GM23248 (cell line): ENCODE data around the gene ALG13. TPM values are rescaled to one million over a fixed set of nuclear protein-coding genes. Genes with fewer than 3 reads are reported as not detected.
"Not testable (repeated sequence)": the region's sequence is repeated elsewhere in the genome, so short reads cannot be mapped to it uniquely, and the experiment has no call there.

ENCODE experiments used
- DNase-seq: peaks from one replicate; pipeline ENCODE4 v3.0.0-alpha.2; 2015
- H2AFZ ChIP-seq: fragments of 200-600 bp; sonication (generic); 2 replicates; pipeline ENCODE4 v1.6.1; 2016; ENCODE audit warnings: antibody characterized with exemption
- H3F3A ChIP-seq: fragments of 200-600 bp; sonication (generic); 2 replicates; pipeline ENCODE4 v1.6.1; 2016; ENCODE audit warnings: mild to moderate bottlenecking, antibody characterized with exemption, mixed run types; ENCODE audit not compliant: insufficient read depth
- H3K27ac ChIP-seq: fragments of 200-600 bp; sonication (generic); 2 replicates; pipeline ENCODE4 v1.5.1; 2016; ENCODE audit warnings: mild to moderate bottlenecking
- H3K27me3 ChIP-seq: fragments of 200-600 bp; sonication (generic); replicated peaks from 2 replicates; pipeline ENCODE4 v1.6.1; 2016; ENCODE audit warnings: mild to moderate bottlenecking; ENCODE audit not compliant: insufficient read depth
- H3K36me3 ChIP-seq: fragments of 200-600 bp; sonication (generic); 2 replicates; pipeline ENCODE4 v1.6.1; 2016; ENCODE audit warnings: low read depth, mild to moderate bottlenecking
- H3K4me1 ChIP-seq: fragments of 200-600 bp; sonication (generic); 2 replicates; pipeline ENCODE4 v1.6.1; 2016; ENCODE audit warnings: mild to moderate bottlenecking; ENCODE audit not compliant: insufficient read depth
- H3K4me2 ChIP-seq: fragments of 200-600 bp; sonication (generic); one replicate; pipeline ENCODE4 v1.6.1; 2016; ENCODE audit warnings: mild to moderate bottlenecking; ENCODE audit not compliant: unreplicated experiment
- H3K4me3 ChIP-seq: fragments of 200-600 bp; sonication (generic); 2 replicates; pipeline ENCODE4 v1.5.1; 2016; ENCODE audit warnings: mild to moderate bottlenecking
- H3K79me2 ChIP-seq: fragments of 200-600 bp; sonication (generic); 2 replicates; pipeline ENCODE4 v1.6.1; 2016; ENCODE audit warnings: mild to moderate bottlenecking; ENCODE audit not compliant: insufficient read depth
- H3K9ac ChIP-seq: fragments of 200-600 bp; sonication (generic); 2 replicates; pipeline ENCODE4 v1.6.1; 2016; ENCODE audit warnings: mild to moderate bottlenecking
- H3K9me2 ChIP-seq: fragments of 200-600 bp; sonication (generic); 2 replicates; pipeline ENCODE4 v1.6.1; 2016; ENCODE audit warnings: mixed run types, mild to moderate bottlenecking, moderate library complexity; ENCODE audit not compliant: insufficient read depth
- H3K9me3 ChIP-seq: fragments of 200-600 bp; sonication (generic); one replicate; pipeline ENCODE4 v1.6.1; 2017; ENCODE audit warnings: low read depth
- H4K20me1 ChIP-seq: fragments of 200-600 bp; sonication (generic); 2 replicates; pipeline ENCODE4 v1.6.0; 2016; ENCODE audit not compliant: insufficient read depth
- EZH2 ChIP-seq: fragments of 200-600 bp; sonication (generic); IDR thresholded peaks from 2 replicates; pipeline ENCODE4 v1.6.1; 2018; ENCODE audit warnings: antibody characterized with exemption, mild to moderate bottlenecking; ENCODE audit not compliant: insufficient read depth, poor library complexity, severe bottlenecking
- EZH2phosphoT487 ChIP-seq: fragments of 200-600 bp; sonication (generic); IDR thresholded peaks from 2 replicates; pipeline ENCODE4 v1.6.1; 2018; ENCODE audit warnings: antibody characterized with exemption, moderate library complexity, mild to moderate bottlenecking, low read depth; ENCODE audit not compliant: insufficient read depth
- WGBS, 2 experiments: methylation state at CpG; one replicate each; pipeline ENCODE4 v1.1.6; 2015 to 2017; ENCODE audit warnings: low lambda C conversion rate in 2 of 2, low coverage in 1 of 2; ENCODE audit errors: missing lambda C conversion rate in 2 of 2; 5-methylcytosine and 5-hydroxymethylcytosine counted together
- in situ Hi-C: fragments of 300-500 bp; cut with MboI; formaldehyde crosslinking; loops from 2 replicates; pipeline ENCODE4 v1.15.0; 2020
- polyA plus RNA-seq: library from polyadenylated mRNA; unstranded; fragments of >200 nt; fragmentation: Nextera tagmentation; extraction: Ambion mirVana; gene quantifications from 2 replicates; pipeline ENCODE4 v1.2.1, GENCODE V29; 2016
- small RNA-seq: library from RNA; depleted of rRNA; stranded (forward); fragments of <200 nt; gene quantifications from one replicate; pipeline ENCODE3, GENCODE V24; 2014; ENCODE audit warnings: low read depth, low replicate concordance
- total RNA-seq: library from RNA; depleted of rRNA; stranded (reverse); fragments of >200 nt; shearing (Covaris generic); gene quantifications from 2 replicates; pipeline ENCODE4 v1.2.3, GENCODE V29; 2014; rRNA removed

Gene ALG13
- total and polyA plus RNA-seq, 2 experiments from 2014 or later: 32.3 to 34.4 TPM

DNA sequence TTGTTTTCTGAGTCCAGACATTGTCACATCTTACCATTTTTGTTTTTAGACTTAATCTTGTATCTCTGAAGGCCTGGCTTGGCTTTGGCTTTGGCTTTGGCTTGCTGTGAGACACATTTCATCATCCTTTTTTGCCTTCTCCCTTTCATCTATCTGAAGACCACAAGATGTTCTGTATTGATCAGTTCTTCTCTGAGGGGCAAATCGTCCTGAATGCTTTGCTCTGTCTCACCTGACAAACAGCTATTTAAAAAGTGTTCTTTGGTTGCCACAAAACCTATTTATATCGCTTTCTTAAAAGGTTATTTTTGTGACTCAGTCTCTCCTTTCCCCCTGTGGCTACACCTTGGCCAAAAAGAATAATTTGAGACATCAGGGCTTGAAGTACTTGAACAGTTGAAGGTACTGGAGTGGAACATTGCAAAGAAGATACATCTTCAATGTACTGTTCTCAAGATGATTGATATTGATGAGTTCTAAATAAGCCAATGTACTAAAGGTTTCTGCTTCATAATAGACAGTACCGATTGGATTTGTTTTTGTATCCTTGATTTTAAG is 80.7 kb downstream of the ALG13 start:
- no peak overlapping the region for H3K9ac ChIP-seq
- DNase-seq: no peak
- TF ChIP-seq EZH2 (no peak), EZH2phosphoT487 (no peak)
- no peak overlapping the region for H3K4me3 ChIP-seq
- in situ Hi-C loops: no loop called here
- no peak overlapping the region for H3K27ac ChIP-seq
- no peaks in the 10 kb centered on the region for H3K27me3 ChIP-seq
- no peaks in the 10 kb centered on the region; the same call in 1 of the 2 replicates for H3K36me3 ChIP-seq
- WGBS, 2 experiments: 65 to 74% methylated on average over 3 of the region's 3 CpGs
- H2AFZ ChIP-seq: no peak overlapping the region
- H3K4me2 ChIP-seq: no peak overlapping the region
- H4K20me1 ChIP-seq: no peaks in the 10 kb centered on the region
- H3K9me2 ChIP-seq: no peaks in the 10 kb centered on the region
- H3K9me3 ChIP-seq: no peaks in the 10 kb centered on the region
- H3F3A ChIP-seq: no peaks in the 10 kb centered on the region
- H3K4me1 ChIP-seq: no peaks in the 10 kb centered on the region
- no peaks in the 10 kb centered on the region for H3K79me2 ChIP-seq

DNA sequence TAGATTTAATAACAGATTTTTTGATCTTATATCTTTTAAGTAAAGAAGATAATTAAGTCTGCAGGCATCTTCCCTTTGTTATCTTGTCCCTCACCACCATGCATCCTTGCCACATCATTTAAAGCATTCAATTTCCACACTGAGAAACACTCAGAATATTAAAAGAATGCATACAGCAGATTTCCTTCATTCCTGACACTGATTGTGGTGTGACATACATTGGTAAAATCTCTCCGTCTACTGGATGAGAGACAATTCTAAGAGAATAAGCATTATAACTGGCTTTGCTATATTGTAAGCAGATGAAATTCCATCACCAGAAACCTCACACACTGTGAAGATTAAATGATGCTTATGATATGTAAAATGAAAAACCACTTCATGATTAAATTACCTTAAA is 97.6 kb downstream of the ALG13 start:
- Histone ChIP-seq H3K4me1 (no peaks in the 10 kb centered on the region), H4K20me1 (no peaks in the 10 kb centered on the region), H3K4me3 (no peak overlapping the region), H3K9me3 (no peaks in the 10 kb centered on the region), H3K27ac (no peak overlapping the region), H3F3A (no peaks in the 10 kb centered on the region), H3K36me3 (no peaks in the 10 kb centered on the region), H3K27me3 (no peaks in the 10 kb centered on the region), H3K9ac (no peak overlapping the region), H2AFZ (no peak overlapping the region), H3K4me2 (no peak overlapping the region), H3K79me2 (no peaks in the 10 kb centered on the region), H3K9me2 (no peaks in the 10 kb centered on the region)
- DNase-seq: no peak
- TF ChIP-seq EZH2 (no peak), EZH2phosphoT487 (no peak)
- in situ Hi-C loops: no loop called here
- 88 to 100% methylated on average over 1 of the region's 1 CpG for WGBS, 2 experiments

DNA sequence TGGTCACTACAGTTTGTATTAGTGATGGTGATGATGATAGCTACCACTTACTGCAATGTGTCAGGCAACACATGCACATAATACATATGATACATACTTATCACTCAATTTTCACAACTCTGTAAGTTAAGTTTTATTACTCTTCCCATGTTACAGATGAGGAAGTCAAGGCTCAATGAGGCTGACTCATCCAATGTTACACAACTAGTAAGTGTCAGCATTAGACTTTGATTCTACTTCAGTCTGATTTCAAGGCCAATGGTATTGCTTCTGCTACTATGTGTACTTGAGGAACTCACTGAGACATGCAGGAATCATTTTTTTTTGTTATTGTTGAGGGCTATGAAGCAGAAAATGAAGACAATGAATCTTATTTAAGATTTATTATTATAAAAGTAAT is 98.6 kb downstream of the ALG13 start:
- Histone ChIP-seq H2AFZ (no peak overlapping the region), H3K9me3 (no peaks in the 10 kb centered on the region), H3K36me3 (no peaks in the 10 kb centered on the region), H3F3A (no peaks in the 10 kb centered on the region), H3K4me3 (no peak overlapping the region), H3K9me2 (no peaks in the 10 kb centered on the region), H3K27me3 (no peaks in the 10 kb centered on the region), H3K9ac (no peak overlapping the region), H3K4me2 (no peak overlapping the region), H3K4me1 (no peaks in the 10 kb centered on the region), H4K20me1 (no peaks in the 10 kb centered on the region), H3K27ac (no peak overlapping the region), H3K79me2 (no peaks in the 10 kb centered on the region)
- in situ Hi-C loops: no loop called here
- DNase-seq: no peak
- TF ChIP-seq EZH2: no peak
- no peak for TF ChIP-seq EZH2phosphoT487

DNA sequence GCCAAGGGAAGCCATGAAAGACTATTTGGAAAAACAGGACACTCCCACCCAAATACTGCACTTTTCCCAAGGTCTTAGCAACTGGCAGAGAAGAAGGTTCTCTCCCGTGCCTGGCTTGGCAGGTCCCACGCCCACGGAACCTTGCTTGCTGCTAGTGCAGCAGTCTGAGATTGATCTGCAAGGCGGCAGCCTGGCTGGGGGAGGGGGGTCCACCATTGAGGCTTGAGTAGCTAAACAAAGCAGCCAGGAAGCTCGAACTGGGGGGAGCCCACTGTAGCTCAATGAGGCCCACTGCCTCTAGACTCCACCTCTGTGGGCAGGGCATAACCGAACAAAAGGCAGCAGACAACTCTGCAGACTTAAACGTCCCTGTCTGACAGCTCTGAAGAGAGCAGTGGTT is 103.7 kb downstream of the ALG13 start:
- no peak overlapping the region for H2AFZ ChIP-seq
- WGBS, 2 experiments: 50 to 69% methylated on average over 5 to 6 of the region's 7 CpGs
- H3K9ac ChIP-seq: no peak overlapping the region
- H3F3A ChIP-seq: no peaks in the 10 kb centered on the region
- no peaks in the 10 kb centered on the region for H3K79me2 ChIP-seq
- no peak for DNase-seq
- no peak for TF ChIP-seq EZH2phosphoT487
- TF ChIP-seq EZH2: no peak
- no peaks in the 10 kb centered on the region for H3K4me1 ChIP-seq
- in situ Hi-C loops: no loop called here
- no peak overlapping the region for H3K4me2 ChIP-seq
- H3K9me3 ChIP-seq: no peaks in the 10 kb centered on the region
- no peaks in the 10 kb centered on the region for H4K20me1 ChIP-seq
- no peaks in the 10 kb centered on the region for H3K9me2 ChIP-seq
- H3K27ac ChIP-seq: no peak overlapping the region
- H3K27me3 ChIP-seq: no peaks in the 10 kb centered on the region
- H3K36me3 ChIP-seq: no peaks in the 10 kb centered on the region
- H3K4me3 ChIP-seq: no peak overlapping the region

DNA sequence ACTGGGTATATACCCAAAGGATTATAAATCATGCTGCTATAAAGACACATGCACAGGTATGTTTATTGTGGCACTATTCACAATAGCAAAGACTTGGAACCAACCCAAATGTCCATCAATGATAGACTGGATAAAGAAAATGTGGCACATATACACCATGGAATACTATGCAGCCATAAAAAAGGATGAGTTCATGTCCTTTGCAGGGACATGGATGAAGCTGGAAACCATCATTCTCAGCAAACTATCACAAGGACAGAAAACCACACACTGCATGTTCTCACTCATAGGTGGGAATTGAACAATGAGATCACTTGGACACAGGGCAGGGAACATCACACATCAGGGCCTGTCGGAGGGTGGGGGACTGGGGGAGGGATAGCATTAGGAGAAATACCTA is 109.1 kb downstream of the ALG13 start:
- H3K9me3 ChIP-seq, H3K9ac ChIP-seq, H3K79me2 ChIP-seq, H3K4me1 ChIP-seq, H3K27ac ChIP-seq, H3K36me3 ChIP-seq, H2AFZ ChIP-seq, H3K4me2 ChIP-seq, H4K20me1 ChIP-seq, H3K27me3 ChIP-seq, DNase-seq, H3K4me3 ChIP-seq, in situ Hi-C loops, H3F3A ChIP-seq, H3K9me2 ChIP-seq: not testable (repeated sequence)
- 36 to 44% methylated on average over 1 of the region's 1 CpG for WGBS, 2 experiments

Small RNA genes within 50 kb of the gene (small RNA-seq; reads per million reads assigned to genes)
- not detected for gene RNA5SP512

Other genes with a start within 250 kb of the ALG13 start
- not detected in 2 replicates for gene SERTM2, start 169.5 kb upstream of the ALG13 start, total RNA-seq
- not detected in 2 replicates for gene SERTM2, start 169.5 kb upstream of the ALG13 start, polyA plus RNA-seq
- gene TRPC5OS, start 195.0 kb downstream of the ALG13 start, total RNA-seq: not detected in 2 replicates
- not detected in 2 replicates for gene TRPC5OS, start 195.0 kb downstream of the ALG13 start, polyA plus RNA-seq